Activated CD4-positive, alpha-beta memory T cell treated with anti-CD3 and anti-CD28 coated beads, Interleukin-2, amount 10 ng/mL, durations not matched to agents 7 days and 5 days (primary cell): ENCODE results near the gene TSSC4. TPM values are rescaled to one million over a fixed set of nuclear protein-coding genes. Genes with fewer than 3 reads are reported as not detected.
A peak's percentile ranks its signal among the peaks of the same experiment; 100 is the strongest.

Source experiments
- CTCF ChIA-PET: fragments of 350-600 bp; sonication (Branson Sonifier 250); formaldehyde crosslinking; loops from one replicate; lab custom pipeline; 2021; ENCODE audit warnings: antibody characterized with exemption, inconsistent platforms; lab: Charles Lee
- POLR2A ChIA-PET: fragments of 350-600 bp; sonication (Branson Sonifier 250); formaldehyde crosslinking; loops from one replicate; lab custom pipeline; 2021; ENCODE audit warnings: antibody characterized with exemption; lab: Charles Lee
- DNase-seq: peaks from one replicate; pipeline ENCODE4 v3.0.0-alpha.2; 2020
- H3K27ac Mint-ChIP-seq: one replicate; pipeline ENCODE4 v1.8.0; 2021; ENCODE audit warnings: mild to moderate bottlenecking, mixed read lengths
- H3K27me3 Mint-ChIP-seq: one replicate; pipeline ENCODE4 v1.8.0; 2021; ENCODE audit warnings: mixed read lengths
- H3K36me3 Mint-ChIP-seq: one replicate; pipeline ENCODE4 v1.8.0; 2021; ENCODE audit warnings: low read depth, mixed read lengths
- H3K4me1 Mint-ChIP-seq: one replicate; pipeline ENCODE4 v1.8.0; 2021; ENCODE audit warnings: mixed read lengths
- H3K4me3 Mint-ChIP-seq: one replicate; pipeline ENCODE4 v1.8.0; 2021; ENCODE audit warnings: mild to moderate bottlenecking, mixed read lengths
- H3K9me3 Mint-ChIP-seq: one replicate; pipeline ENCODE4 v1.8.0; 2021; ENCODE audit warnings: mixed read lengths
- total RNA-seq, 2 experiments: library from RNA; stranded (reverse); gene quantifications; one replicate each; pipeline ENCODE4 v1.2.3, GENCODE V29; 2021

The TSSC4 gene
- total RNA-seq, 2 experiments from 2014 or later, result 46.4 to 46.5 TPM

- Mint-ChIP-seq H3K9me3 (no peaks in the 10 kb centered on the region), H3K27ac (no peak overlapping the region), H3K27me3 (peaks cover 5% of the 10 kb centered on the region), H3K4me1 (peaks cover 30% of the 10 kb centered on the region), H3K4me3 (peak overlapping the region; percentile 51), H3K36me3 (peaks cover 12% of the 10 kb centered on the region)
- CTCF ChIA-PET, result interaction anchor here (3.6 kb wide), 1 partner anchor 71 kb away, joined by 15 read pairs; no protein-coding TSS in a partner anchor
- POLR2A ChIA-PET, result interaction anchor here (1.1 to 4.0 kb wide), 4 partner anchors 11 to 1003 kb away, joined by 3 to 52 read pairs (median 36); partner anchors contain the start of genes C11orf21, TSPAN32, TSSC4 and ZNF195
- DNase-seq, result no peak
Observed at GRCh38 chr11:2375964-2376551, 24.5 kb upstream of the TSSC4 start.

GRCh38 chr11:2376751-2377451, 23.6 kb upstream of the TSSC4 start, which contains the start of gene CD81:
CD81 (plus strand) TSS chr11:2377310; CDS start chr11:2377550, 240 bp downstream.
- peaks cover 5% of the 10 kb centered on the region for H3K27me3 Mint-ChIP-seq
- DNase-seq, result peak; percentile 72
- H3K4me3 Mint-ChIP-seq, result peak within 1 kb of the TSS; percentile 85

GRCh38 chr11:2377511-2378443, 22.8 kb upstream of the TSSC4 start:
- H3K27me3 Mint-ChIP-seq, result peaks cover under 1% of the 10 kb centered on the region
- ChIA-PET CTCF (interaction anchor here (0.9 to 3.6 kb wide), 3 partner anchors 23 to 76 kb away, joined by 3 to 15 read pairs (median 9); partner anchors contain the start of genes C11orf21, TSPAN32 and TSSC4), POLR2A (interaction anchor here (0.8 to 4.0 kb wide), 9 partner anchors 9 to 73 kb away, joined by 3 to 52 read pairs (median 4); partner anchors contain the start of genes C11orf21, TSPAN32 and TSSC4)
- no peaks in the 10 kb centered on the region for H3K9me3 Mint-ChIP-seq
- peak overlapping the region; percentile 85 for H3K4me3 Mint-ChIP-seq
- peak overlapping the region; percentile 75 for H3K27ac Mint-ChIP-seq
- H3K4me1 Mint-ChIP-seq, result peaks cover 37% of the 10 kb centered on the region
- peak; percentile 66 for DNase-seq
- peaks cover 15% of the 10 kb centered on the region for H3K36me3 Mint-ChIP-seq

More at GRCh38 chr11:2376751-2377451, 23.6 kb upstream of the TSSC4 start, which contains the start of gene CD81:
- CTCF ChIA-PET, result interaction anchor here (2.1 to 3.6 kb wide), 2 partner anchors 23 to 72 kb away, joined by 9 to 15 read pairs; partner anchors contain the start of gene TSSC4
- Mint-ChIP-seq H3K27ac (peak within 1 kb of the TSS; percentile 75), H3K36me3 (peaks cover 15% of the 10 kb centered on the region), H3K4me1 (peaks cover 33% of the 10 kb centered on the region), H3K9me3 (no peaks in the 10 kb centered on the region)
- POLR2A ChIA-PET, result interaction anchor here (0.6 to 4.0 kb wide), 6 partner anchors 10 to 1002 kb away, joined by 3 to 52 read pairs (median 19); partner anchors contain the start of genes C11orf21, TSPAN32, TSSC4 and ZNF195

DNA sequence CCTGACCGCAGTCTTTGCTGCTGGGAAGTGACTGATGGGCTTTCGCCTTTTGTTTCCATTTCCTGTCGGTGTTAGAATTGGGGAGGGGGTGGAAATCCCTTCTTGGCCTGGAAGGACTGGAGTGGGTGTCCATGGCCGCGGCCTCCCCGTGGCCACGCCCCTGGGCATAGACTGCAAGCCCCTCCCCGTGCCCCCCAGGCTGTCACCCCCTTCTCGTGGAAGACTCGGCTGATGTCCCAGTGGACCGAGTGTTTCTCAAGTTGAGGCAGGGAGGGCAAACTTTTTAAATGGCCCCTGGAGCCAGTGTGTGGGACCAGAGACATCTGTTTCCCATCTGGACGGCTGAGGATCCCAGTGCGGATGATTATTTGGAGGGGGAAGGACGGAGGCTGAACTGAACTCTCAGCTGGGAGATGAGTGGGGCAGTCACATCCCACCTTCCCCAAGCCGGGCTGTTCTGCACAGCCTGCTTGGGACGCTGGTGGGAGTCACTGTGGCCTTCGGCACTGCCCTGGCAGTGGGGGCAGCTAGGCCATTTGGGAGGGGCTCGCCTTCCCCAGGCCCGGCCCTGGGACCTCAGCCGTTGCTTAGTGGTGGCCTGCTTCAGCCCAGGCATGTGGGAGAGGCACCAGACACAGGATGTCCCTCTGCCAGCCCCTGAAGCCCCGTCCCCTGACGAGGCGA, 21.9 kb upstream of the TSSC4 start:
- H3K27me3 Mint-ChIP-seq, result no peaks in the 10 kb centered on the region
- CTCF ChIA-PET, result interaction anchor here (0.9 to 3.6 kb wide), 3 partner anchors 22 to 77 kb away, joined by 3 to 15 read pairs (median 9); partner anchors contain the start of genes C11orf21, TSPAN32 and TSSC4
- H3K9me3 Mint-ChIP-seq, result no peaks in the 10 kb centered on the region
- peak overlapping the region; percentile 85 for H3K4me3 Mint-ChIP-seq
- POLR2A ChIA-PET, result interaction anchor here (0.8 to 4.0 kb wide), 8 partner anchors 8 to 74 kb away, joined by 3 to 52 read pairs (median 4); partner anchors contain the start of genes C11orf21, TSPAN32 and TSSC4
- DNase-seq, result no peak
- peaks cover 43% of the 10 kb centered on the region for H3K4me1 Mint-ChIP-seq
- peak overlapping the region; percentile 75 for H3K27ac Mint-ChIP-seq
- peaks cover 15% of the 10 kb centered on the region for H3K36me3 Mint-ChIP-seq

DNA sequence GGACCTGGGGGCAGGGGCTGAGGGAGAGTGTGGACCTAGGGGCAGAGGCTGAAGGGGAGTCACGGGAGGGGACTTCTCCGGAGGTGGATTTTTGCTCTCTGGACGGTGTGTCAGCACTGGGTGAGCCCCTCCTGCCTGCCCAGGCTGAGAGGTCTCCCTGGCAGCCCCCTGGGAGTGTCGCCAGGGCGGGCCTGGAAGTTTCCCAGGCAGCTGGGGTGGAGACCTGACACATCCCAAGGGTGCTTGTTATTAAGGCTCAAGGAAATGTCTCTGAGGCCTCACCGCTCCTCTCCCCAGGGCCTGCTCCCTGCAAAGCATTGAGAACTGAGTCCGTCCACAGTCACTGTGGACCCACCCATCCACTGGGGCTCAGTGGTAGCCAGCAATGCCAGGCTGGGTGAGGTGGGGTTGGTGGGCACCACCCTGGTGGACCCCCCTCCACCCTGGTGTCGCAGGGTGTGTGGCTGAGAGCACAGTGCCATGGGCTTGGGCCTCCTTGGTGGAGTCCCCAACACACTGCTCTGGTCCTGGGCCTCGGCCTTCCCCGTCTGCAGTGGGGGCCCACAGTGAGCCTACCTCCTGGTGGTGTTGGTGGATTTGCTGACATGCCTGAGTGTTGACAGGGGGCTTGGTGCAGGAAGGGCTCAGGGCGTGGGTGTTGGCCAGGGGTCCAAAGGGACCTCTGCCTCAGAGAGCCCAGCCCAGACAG, 20.9 kb upstream of the TSSC4 start:
- peaks cover 50% of the 10 kb centered on the region for H3K4me1 Mint-ChIP-seq
- no peaks in the 10 kb centered on the region for H3K9me3 Mint-ChIP-seq
- H3K27me3 Mint-ChIP-seq, result no peaks in the 10 kb centered on the region
- ChIA-PET POLR2A (interaction anchor here (3.2 to 4.0 kb wide), 2 partner anchors 7 to 75 kb away, joined by 34 to 52 read pairs; partner anchors contain the start of genes C11orf21 and TSPAN32), CTCF (no interaction called here)
- peaks cover 15% of the 10 kb centered on the region for H3K36me3 Mint-ChIP-seq
- H3K4me3 Mint-ChIP-seq, result no peak overlapping the region
- DNase-seq, result no peak
- H3K27ac Mint-ChIP-seq, result peak overlapping the region; percentile 44

- ChIA-PET CTCF (no interaction called here), POLR2A (no interaction called here)
- H3K27me3 Mint-ChIP-seq, result no peaks in the 10 kb centered on the region
- H3K36me3 Mint-ChIP-seq, result peaks cover 15% of the 10 kb centered on the region
- peaks cover 58% of the 10 kb centered on the region for H3K4me1 Mint-ChIP-seq
- H3K27ac Mint-ChIP-seq, result peak overlapping the region; percentile 44
- DNase-seq, result no peak
- H3K9me3 Mint-ChIP-seq, result no peaks in the 10 kb centered on the region
- H3K4me3 Mint-ChIP-seq, result no peak overlapping the region
Observed at GRCh38 chr11:2380396-2380795, 20.2 kb upstream of the TSSC4 start.

DNA sequence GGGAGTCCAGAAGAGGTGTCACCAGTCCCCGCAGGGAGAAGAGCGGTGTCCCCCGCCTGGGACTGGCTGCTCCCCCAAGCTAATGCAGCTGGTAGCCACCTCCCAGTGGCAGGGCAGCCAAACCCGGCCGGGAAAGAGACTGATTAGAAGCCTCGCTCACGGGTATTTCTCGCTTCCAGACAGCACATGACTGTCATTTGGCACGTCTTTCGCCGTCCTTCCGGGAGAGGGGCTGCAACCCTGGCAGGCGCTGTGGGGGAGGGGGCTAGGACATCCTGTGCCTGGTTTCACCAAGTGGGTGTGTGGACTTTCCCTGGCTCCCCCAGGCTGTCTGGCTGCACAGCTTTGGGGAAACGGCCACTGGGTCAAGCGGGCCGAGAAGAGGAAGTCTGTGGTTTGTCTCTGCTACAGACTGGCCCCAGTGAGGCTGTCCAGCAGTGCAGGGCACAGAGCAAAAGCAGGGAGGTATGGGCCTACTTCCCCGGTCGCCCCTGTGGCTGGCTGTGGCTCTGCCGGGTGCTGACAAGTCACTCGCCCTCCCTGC, 19.7 kb upstream of the TSSC4 start:
- CTCF ChIA-PET, result no interaction called here
- no peak overlapping the region for H3K27ac Mint-ChIP-seq

GRCh38 chr11:2381494-2382128, 18.9 kb upstream of the TSSC4 start:
- POLR2A ChIA-PET, result interaction anchor here (1.2 kb wide), 1 partner anchor 76 kb away, joined by 5 read pairs; no protein-coding TSS in a partner anchor

More for the DNA sequence above, 19.7 kb upstream of the TSSC4 start:
- POLR2A ChIA-PET, result interaction anchor here (1.2 kb wide), 1 partner anchor 75 kb away, joined by 5 read pairs; no protein-coding TSS in a partner anchor
- Mint-ChIP-seq H3K36me3 (peaks cover 15% of the 10 kb centered on the region), H3K9me3 (no peaks in the 10 kb centered on the region), H3K27me3 (no peaks in the 10 kb centered on the region), H3K4me1 (peaks cover 63% of the 10 kb centered on the region), H3K4me3 (no peak overlapping the region)
- DNase-seq, result no peak

GRCh38 chr11:2382129-2382517, 18.4 kb upstream of the TSSC4 start:
- H3K36me3 Mint-ChIP-seq, result peaks cover 15% of the 10 kb centered on the region

More at GRCh38 chr11:2381494-2382128, 18.9 kb upstream of the TSSC4 start:
- peak overlapping the region; percentile 40 for H3K27ac Mint-ChIP-seq
- peaks cover 15% of the 10 kb centered on the region for H3K36me3 Mint-ChIP-seq
- H3K27me3 Mint-ChIP-seq, result no peaks in the 10 kb centered on the region
- no peaks in the 10 kb centered on the region for H3K9me3 Mint-ChIP-seq
- CTCF ChIA-PET, result no interaction called here
- H3K4me3 Mint-ChIP-seq, result no peak overlapping the region
- no peak for DNase-seq
- peaks cover 67% of the 10 kb centered on the region for H3K4me1 Mint-ChIP-seq

More at GRCh38 chr11:2382129-2382517, 18.4 kb upstream of the TSSC4 start:
- H3K4me3 Mint-ChIP-seq, result no peak overlapping the region
- ChIA-PET POLR2A (interaction anchor here (1.0 kb wide), 1 partner anchor 19 kb away, joined by 4 read pairs; the partner anchor contains the start of gene TSSC4), CTCF (no interaction called here)
- H3K27ac Mint-ChIP-seq, result no peak overlapping the region
- H3K27me3 Mint-ChIP-seq, result no peaks in the 10 kb centered on the region
- DNase-seq, result no peak
- H3K9me3 Mint-ChIP-seq, result no peaks in the 10 kb centered on the region
- H3K4me1 Mint-ChIP-seq, result peaks cover 72% of the 10 kb centered on the region
